ENCODE measurements around the gene RBBP9.
"Not testable (repeated sequence)": the region's sequence is repeated elsewhere in the genome, so short reads cannot be mapped to it uniquely, and the experiment has no call there.

RBBP9 gene

GRCh38 chr20:18533978-18534644 lies 37.1 kb upstream of the RBBP9 start:
- TF ChIP-seq, protein P1, sequence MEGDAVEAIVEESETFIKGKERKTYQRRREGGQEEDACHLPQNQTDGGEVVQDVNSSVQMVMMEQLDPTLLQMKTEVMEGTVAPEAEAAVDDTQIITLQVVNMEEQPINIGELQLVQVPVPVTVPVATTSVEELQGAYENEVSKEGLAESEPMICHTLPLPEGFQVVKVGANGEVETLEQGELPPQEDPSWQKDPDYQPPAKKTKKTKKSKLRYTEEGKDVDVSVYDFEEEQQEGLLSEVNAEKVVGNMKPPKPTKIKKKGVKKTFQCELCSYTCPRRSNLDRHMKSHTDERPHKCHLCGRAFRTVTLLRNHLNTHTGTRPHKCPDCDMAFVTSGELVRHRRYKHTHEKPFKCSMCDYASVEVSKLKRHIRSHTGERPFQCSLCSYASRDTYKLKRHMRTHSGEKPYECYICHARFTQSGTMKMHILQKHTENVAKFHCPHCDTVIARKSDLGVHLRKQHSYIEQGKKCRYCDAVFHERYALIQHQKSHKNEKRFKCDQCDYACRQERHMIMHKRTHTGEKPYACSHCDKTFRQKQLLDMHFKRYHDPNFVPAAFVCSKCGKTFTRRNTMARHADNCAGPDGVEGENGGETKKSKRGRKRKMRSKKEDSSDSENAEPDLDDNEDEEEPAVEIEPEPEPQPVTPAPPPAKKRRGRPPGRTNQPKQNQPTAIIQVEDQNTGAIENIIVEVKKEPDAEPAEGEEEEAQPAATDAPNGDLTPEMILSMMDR (IDR thresholded peaks at IDR 0.05; ENCODE audit: control extremely low read depth, extremely low read depth, low read depth, missing control alignments): no peak
- ChIA-PET CTCF (interaction anchor here (1.1 to 1.3 kb wide), 2 partner anchors 10 to 11 kb away, joined by 3 read pairs; no protein-coding TSS in a partner anchor), POLR2A (no interaction called here)
- no peak for DNase-seq (ENCODE audit: extremely low spot score)

DNA sequence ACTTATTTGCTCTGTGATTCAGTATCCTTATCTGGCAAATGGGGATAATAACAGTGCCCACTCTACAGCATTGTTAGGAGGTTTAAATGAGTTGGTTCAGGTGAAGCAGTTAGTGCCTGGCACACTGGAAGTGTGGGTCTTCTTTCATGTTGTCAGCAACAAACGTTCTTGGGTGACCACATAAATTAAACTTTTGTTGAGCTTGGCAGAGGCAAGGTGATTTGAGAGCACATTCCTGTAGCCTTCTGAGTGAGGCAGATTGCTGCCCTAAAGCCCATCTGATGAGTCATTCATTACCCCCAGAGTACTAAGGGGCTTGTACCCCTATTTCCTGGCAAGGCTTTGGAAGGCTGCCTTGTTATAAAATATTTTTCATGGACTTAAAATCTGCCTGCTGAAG lies 36.5 kb upstream of the RBBP9 start:
- TF ChIP-seq, protein P1 (IDR thresholded peaks at IDR 0.05; ENCODE audit: control extremely low read depth, extremely low read depth, low read depth, missing control alignments): no peak
- no peak for DNase-seq (ENCODE audit: extremely low spot score)
- ChIA-PET CTCF (interaction anchor here (1.3 to 1.8 kb wide), 2 partner anchors 10 to 13 kb away, joined by 3 to 7 read pairs; no protein-coding TSS in a partner anchor), POLR2A (no interaction called here)

- DNase-seq (ENCODE audit: extremely low spot score): no peak
- TF ChIP-seq, protein P1 (IDR thresholded peaks at IDR 0.05; ENCODE audit: control extremely low read depth, extremely low read depth, low read depth, missing control alignments): no peak
- POLR2A ChIA-PET: no interaction called here
- CTCF ChIA-PET: interaction anchor here (1.8 kb wide), 1 partner anchor 14 kb away, joined by 7 read pairs; no protein-coding TSS in a partner anchor
Measured at GRCh38 chr20:18532626-18533025, 35.6 kb upstream of the RBBP9 start.

GRCh38 chr20:18529041-18529440 lies 32.0 kb upstream of the RBBP9 start:
- POLR2A ChIA-PET: no interaction called here
- TF ChIP-seq, protein P1 (IDR thresholded peaks at IDR 0.05; ENCODE audit: control extremely low read depth, extremely low read depth, low read depth, missing control alignments): no peak
- DNase-seq (ENCODE audit: extremely low spot score): no peak
- CTCF ChIA-PET: interaction anchor here (0.9 to 1.7 kb wide), 4 partner anchors 14 to 33 kb away, joined by 3 to 6 read pairs (median 4); partner anchors contain the start of gene RBBP9

GRCh38 chr20:18527836-18528235 lies 30.8 kb upstream of the RBBP9 start:
- DNase-seq (ENCODE audit: extremely low spot score): no peak
- POLR2A ChIA-PET: interaction anchor here (1.3 kb wide), 1 partner anchor 20 kb away, joined by 5 read pairs; the partner anchor contains the start of gene SEC23B
- CTCF ChIA-PET: interaction anchor here (1.5 to 1.7 kb wide), 2 partner anchors 19 to 32 kb away, joined by 4 read pairs; no protein-coding TSS in a partner anchor
- TF ChIP-seq, protein P1 (IDR thresholded peaks at IDR 0.05; ENCODE audit: control extremely low read depth, extremely low read depth, low read depth, missing control alignments): no peak

DNA sequence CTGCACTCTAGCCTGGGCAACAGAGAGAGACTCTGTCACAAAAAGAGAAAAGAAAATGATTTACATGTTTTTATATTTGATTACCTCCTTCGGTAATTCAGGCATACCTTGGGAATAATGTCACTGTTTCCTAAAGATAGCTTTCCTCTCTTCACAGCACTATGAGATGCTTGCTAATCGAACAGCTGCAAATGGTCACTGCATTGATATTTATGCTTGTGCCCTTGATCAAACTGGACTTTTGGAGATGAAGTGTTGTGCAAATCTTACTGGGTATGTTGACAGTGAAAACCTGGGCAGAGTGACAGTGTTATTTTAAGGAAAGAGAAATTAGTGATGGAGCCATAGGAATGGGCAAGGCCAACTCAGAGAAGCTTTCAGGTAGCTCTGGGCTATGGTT lies 30.3 kb upstream of the RBBP9 start:
- POLR2A ChIA-PET: no interaction called here
- CTCF ChIA-PET: interaction anchor here (0.7 kb wide), 1 partner anchor 15 kb away, joined by 3 read pairs; no protein-coding TSS in a partner anchor
- no peak for DNase-seq (ENCODE audit: extremely low spot score)
- TF ChIP-seq, protein P1 (IDR thresholded peaks at IDR 0.05; ENCODE audit: control extremely low read depth, extremely low read depth, low read depth, missing control alignments): no peak

- DNase-seq (ENCODE audit: extremely low spot score); POLR2A ChIA-PET: not testable (repeated sequence)
- CTCF ChIA-PET: interaction anchor here (0.7 to 1.4 kb wide), 2 partner anchors 12 to 16 kb away, joined by 3 to 7 read pairs; no protein-coding TSS in a partner anchor
Measured at GRCh38 chr20:18526761-18527160, 29.7 kb upstream of the RBBP9 start.
